DMS79 treated with DMSO at 0.1 percent for 48 hours (cell line): ENCODE measurements around the gene CALML4.
"Not testable (repeated sequence)": the region's sequence is repeated elsewhere in the genome, so short reads cannot be mapped to it uniquely, and the experiment has no call there.

Source experiments
- DNase-seq: peaks from one replicate; lab custom pipeline; 2025; lab: John Stamatoyannopoulos, UW

The CALML4 gene

DNA sequence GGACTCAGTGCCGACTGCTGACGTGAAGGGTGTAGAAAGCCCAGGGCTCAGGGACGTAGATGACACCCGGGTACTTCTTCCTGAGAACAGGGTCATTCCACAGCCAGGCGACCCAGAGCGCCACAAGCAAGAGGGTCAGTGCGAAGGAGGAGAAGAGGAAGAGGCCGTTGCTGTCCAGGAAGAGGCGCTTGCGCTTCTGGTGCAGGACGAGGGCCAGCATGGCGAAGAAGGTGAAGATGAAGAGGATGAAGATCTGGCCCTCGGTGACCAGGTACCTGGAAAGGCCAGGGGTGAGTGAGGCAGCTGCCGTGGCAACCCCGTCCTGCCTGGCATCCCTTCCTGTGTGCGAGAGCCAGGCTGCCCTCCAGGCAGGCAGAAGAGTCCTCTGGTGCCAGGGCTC lies 3.0 kb upstream of the CALML4 start:
- no peak for DNase-seq

DNA sequence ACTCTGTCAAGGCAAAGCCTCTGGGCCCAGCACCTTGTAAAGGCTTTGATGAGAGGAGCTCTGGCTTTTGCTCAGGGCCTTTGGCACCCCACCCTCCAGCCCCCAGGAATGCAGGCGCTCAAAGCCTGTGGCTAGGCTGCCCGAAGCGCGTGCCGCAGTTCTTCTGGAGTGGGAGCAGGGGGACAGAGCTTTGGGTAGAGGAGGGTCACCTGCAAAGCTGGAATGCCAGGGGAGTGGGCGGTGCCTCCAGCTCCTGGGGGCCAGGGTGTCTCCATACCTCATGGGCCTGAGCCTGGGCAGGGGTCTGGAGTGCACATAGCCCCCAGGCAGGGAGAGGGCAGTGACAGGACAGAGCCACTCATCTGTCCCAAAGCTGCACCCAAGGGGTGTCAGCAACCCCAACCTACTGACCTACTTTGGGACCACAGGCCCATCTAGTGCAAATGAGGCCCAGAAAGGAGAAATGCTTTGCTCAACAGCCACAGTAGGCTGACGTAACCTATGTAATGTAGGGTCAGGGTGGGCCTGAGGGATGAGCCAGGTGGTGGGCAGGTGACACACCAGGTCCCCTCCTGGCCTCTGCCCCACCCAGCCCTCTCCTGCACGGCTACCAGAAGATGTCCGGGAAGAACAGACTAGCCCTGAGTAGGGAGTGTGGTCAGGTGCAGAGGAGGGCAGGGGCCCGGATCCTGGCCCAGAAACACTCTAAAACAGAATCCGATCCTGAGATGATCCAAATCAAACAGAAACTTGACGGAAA lies 2.2 kb upstream of the CALML4 start:
- DNase-seq = no peak

DNA sequence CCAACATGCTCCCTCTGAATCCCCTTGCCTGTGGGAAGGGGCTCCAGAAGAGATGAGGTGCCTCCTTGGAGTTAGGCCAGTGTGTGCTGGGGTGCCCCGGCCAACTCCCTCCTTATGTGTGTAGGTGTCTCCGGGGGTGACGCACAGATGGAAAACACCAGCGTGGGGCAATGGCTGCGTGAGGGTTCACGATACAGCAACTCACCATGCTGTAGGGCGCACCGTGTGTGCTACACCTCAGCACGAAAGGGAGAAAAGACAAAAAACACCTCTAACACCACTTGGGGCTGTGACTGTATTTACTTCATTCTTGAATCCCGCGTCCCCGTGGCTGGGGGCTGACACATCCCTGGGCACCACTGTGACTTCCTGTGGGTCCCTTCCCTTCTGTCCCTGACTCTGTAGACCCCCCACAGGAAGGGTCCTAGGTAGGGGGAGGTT lies 1.6 kb upstream of the CALML4 start:
- DNase-seq = no peak

DNA sequence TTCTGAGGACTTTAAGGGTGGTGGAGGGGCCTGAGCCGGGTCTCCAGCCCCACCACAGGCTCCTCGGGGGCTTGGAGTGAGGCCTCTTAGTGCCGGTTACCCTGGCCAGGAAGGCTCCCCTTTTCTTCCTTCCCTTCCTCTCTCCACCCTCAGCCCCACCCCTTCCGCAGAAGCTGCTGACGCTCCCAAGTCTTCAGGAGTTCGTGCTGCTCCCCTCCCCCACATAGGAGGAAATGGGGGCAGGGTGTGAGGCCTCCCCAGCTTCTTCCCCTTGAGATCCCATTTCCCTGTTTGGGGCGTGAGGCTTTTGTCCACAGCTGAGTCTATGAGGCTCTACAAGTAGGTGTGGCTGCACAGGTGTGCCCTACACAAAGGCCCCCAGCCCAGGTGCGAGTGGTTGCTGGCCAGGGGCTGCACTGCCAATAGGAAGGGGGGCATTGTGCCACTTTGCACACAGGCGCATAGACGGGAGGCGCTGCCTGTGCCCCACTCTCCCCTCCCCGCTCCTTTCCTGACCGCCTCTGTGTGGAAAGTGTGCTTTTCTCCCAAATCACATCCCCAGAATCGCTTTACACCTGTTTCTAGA lies 915 bp upstream of the CALML4 start:
- DNase-seq = no peak

DNA sequence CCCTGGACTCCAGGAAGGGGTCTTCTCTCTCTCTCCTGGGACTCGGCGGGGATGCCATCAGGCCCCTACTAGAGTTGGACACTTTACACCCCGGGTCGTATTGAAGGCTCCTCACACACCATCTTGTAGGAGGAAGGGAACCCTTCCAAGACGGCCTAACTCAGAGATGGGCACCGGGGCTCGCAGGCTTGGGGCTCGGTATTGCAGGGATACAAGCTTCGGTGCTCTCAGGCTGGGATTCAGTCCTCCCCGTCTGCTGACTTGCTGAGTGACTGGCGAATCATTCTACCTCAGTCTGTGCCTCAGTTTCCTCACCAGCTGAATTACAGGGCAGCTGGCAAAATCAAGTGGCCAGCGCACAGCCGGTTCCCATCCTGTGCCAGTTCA lies 419 bp upstream of the CALML4 start:
- no peak for DNase-seq

DNA sequence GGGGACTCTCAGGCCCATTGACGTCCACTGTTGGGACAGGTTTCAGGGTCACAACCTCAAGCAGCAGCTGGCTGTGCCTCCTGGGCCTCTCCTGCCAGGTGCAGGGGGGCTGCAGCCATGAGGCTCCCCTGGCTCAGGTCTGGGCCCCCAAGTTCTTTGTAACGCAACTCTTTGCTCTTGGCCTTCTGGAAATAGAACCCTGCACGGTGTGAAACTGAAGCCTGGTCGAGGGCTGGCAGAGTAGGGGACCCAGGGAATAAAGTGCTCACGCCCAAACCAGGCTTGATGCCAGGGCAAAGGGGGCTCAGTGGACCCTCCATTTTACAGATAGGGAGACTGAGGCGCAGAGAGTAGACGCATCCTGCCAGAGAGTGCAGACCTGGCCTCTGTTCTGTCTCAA lies 771 bp downstream of the CALML4 start:
- DNase-seq = no peak

DNA sequence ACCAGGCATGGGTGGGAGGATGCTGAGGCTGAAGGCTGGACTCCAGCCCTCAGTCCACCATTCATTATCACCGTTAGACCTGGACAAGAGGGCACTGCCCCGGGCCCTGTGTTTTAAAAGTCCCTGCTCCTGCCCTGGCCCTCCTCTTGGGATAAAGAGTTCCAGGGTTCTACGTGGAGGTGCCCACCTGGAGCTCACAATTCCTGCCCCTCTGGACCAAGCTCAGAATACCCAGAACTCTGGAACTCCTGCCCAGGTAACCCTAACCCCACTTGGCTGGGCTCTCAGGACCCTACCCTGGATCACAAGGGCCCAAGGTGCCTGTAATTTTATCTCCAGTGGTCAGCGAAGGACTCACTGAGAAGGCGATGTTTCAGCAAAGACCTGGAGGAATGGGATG lies 1.2 kb downstream of the CALML4 start:
- DNase-seq = no peak

DNA sequence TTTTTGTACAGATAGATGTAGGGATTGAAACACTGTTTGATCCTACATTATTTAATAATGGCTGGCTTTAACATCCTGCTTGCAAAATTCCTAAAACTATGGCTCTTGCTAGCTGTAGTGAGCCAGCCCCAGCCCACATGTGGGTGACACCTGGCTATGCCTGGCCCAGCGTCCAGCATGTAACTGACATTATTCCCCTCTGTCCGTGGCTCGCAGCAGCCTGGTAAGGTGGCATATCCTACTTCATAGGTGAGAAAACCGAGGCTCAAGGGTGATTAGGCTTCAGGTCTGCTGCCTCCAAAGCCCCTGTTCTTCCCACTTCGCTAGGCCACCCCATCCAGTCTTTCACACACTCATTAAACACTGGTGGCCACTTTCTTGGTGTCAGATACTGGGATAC lies 1.6 kb downstream of the CALML4 start:
- no peak for DNase-seq

DNA sequence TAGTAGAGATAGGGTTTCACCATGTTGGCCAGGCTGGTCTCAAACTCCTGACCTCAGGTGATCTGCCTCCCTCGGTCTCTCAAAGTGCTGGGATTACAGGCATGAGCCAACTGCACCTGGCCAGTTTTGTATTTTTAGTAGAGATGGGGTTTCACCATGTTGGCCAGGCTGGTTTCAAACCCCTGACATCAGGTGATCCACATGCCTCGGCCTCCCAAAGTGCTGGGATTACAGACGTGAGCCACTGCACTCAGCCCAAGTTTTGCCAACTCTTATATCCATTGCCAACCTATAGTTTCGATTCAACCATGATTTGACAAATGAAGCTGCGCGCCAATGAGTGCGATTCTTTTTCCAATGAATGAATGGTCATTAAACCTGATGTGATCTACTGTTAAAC lies 2.1 kb downstream of the CALML4 start:
- DNase-seq = not testable (repeated sequence)

DNA sequence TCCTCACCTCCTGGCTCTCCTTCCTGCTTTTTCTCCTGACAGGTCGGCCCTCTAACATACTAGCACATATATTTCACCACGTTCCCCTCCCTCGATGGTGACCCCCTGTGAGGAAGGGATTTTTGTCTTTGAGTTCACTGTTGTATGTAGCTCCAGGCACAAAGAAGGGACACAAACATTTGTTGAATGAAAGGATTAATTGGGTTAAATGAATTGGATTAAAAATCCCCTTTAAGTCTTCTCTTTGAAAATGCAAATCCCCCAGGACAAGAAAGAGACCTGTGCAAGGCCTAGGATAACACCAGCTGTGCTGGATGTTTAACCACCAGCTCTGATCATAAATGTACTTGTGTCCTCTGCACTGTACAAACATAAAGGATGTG lies 3.3 kb downstream of the CALML4 start:
- DNase-seq = no peak

DNA sequence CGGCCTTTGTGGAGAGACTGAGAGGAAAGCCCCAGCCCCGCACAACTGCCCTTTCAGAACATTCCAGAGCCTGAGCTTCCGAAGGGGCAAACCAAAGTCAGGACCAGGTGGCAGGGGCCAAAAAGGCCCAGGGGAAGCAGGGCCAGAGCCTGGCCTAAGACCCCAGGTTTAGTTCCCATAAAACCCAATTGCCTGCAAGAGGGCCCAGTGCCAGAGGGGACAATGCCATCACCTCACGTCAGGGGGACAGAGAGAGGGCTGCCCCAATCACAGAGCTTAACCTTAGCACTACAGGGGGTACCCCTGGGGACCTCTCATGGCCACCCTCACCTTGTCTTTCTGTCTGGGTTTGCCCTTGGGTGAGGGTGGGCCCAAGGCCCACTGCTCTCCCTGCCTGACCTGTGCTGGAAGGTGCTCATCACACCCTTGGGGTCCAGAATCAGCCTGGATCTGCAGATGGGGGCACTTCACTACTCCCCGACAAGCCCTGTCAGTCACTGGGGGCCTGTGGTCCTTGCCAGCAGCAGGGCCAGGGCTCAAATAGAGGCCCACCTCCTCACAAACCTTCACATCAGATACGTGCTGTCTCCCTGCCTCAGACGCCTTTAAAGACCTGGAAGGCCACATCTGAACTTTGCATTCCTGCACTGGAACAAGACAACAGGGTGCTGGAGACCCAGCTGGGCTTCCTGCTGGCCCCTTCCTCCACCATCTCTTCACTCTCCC lies 3.8 kb downstream of the CALML4 start:
- DNase-seq = no peak

DNA sequence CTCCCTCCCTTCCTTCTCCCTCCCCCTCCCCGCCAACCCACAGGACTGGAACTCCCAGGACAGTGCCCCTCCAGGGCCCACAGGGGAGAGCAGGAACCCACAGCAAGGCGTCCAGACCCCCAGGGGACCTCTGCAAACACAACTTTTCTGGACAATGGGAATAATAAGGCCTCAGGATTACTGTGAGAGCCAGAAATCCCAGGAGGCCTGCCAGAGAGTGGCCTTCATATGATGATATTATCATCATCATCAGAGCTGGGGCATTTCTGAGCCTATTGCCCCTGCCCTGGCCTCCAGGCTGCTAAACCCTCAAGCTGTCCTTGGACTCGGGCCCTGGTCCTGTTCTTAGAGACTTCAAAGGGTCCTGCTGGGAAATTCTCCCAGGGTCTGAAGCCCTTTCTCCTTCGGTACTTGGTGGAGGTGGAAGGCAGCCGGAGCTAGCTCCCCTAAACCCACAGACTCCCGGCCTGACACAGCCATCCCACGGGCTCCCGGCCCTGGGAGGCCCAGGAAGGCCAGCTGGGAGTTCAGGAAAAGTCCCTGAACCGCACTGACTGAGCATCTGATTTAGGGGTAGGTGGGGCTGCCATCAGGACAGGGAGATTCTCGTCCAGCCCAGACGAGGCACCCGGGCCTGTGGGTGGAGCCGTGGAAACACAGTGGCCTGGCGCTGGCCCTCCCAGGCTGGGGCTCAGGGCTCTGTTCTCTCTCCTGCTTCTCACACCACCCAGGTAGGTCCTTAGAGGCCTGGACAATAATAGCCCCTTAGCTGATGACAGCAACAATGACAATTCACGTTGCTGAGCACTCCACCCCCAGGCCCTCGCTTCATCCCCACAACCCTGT lies 4.9 kb downstream of the CALML4 start:
- DNase-seq = no peak

DNA sequence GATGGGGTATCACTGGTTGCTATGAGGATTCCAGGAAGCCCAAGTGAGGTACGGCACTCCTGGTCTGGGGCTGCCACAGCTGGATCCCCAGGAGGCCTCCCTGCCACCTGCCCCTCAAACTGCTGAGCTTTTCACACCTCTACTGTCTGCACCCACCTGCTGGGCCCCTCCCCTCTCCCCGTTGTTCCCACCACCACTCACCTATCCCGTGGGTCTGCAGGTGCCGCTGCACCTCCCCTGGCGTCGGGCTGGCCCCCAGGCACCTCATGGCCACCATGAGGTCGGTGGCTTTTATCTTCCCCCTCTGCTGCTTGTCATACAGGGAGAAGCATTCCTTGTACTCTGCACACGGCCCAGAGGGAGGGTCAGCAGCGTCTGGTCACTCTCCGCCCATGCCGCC lies 5.8 kb downstream of the CALML4 start:
- DNase-seq = no peak

DNA sequence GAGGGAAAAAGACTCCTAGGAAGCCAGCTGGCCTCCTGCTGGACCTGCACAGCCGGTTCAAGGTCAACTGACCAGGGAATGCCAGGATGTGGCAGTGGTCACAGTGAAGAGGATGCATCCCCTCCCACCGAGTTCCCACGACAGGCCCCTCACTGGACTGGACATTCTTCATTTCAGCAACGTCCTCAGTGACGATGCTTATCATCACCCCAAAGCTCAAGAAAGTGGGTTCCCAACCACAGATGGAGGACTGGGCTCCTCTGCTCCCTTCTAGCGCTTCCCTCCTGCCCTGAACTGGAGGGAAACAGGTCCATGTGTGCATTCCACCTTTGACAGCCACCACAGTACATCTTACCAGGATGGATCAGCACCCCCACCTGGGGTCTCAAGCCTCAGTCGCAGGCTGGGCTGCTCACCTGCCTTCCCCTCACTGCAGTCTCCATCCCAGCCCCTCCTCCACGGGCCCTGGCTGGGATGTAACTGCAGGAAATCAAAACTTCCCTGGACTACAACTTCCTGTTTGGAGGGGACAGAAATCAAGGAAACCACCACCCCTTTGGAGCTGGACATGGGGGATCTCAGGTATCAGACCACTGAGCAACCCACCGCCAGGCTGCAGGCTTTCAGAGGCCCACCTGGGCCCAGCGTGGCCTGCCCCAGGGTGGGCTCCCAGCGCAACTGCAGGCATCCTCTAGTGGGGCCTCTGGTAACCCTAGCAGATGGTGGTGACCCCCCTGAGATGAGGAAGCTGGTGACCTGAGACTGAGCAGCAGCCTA lies 7.3 kb downstream of the CALML4 start:
- DNase-seq = no peak

DNA sequence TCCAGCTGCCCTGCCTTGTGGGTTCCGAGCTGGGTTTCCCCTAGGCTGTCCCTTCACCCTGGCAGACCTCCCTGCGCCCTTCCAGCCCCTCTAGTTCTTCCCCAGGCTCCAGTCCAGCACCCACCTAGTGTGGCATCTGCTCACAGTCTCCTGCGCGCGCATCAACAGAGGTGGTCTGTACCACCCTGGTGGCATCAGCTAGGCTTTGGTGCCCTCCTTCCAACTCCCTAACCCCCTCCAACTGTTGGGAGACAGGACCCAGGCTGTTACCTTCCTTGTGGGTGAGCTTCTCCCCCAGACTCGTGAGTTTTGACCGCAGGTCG lies 8.0 kb downstream of the CALML4 start:
- DNase-seq = no peak

DNA sequence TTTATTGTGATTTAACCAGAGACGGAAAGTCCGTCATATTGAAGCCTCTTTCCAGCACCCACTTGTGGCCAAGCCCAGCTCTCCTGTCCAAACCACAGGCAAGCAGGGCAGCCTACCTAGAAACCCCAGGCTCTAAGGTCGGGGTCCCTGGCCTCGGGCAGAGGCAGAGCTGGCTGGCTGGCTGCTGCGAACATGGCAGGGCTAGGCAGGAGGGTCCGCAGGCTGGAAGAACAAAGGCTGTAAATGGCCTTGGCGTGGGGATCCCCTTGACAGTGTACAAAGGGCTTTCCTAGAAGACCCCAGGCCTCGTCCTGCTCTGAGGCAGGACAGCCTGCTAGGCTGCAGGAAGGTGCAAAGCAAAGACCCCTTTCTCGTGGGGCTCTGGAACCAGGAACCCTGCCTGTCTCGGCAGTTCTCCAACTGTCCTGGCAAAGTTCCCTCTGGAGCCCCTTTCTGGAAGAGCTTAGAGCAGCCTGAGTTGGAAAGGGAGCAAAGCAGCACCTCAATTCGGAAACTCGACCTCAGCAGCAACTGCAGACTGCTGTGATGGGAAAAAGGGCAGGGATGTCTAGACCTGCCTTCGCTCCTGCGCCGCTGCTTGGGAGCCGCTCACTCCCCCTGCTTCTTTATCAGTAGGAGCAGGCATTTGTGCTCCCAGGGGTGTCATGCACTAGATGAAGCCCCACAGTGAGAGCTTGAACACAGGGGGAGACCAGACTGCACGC lies 8.5 kb downstream of the CALML4 start:
- DNase-seq = no peak

DNA sequence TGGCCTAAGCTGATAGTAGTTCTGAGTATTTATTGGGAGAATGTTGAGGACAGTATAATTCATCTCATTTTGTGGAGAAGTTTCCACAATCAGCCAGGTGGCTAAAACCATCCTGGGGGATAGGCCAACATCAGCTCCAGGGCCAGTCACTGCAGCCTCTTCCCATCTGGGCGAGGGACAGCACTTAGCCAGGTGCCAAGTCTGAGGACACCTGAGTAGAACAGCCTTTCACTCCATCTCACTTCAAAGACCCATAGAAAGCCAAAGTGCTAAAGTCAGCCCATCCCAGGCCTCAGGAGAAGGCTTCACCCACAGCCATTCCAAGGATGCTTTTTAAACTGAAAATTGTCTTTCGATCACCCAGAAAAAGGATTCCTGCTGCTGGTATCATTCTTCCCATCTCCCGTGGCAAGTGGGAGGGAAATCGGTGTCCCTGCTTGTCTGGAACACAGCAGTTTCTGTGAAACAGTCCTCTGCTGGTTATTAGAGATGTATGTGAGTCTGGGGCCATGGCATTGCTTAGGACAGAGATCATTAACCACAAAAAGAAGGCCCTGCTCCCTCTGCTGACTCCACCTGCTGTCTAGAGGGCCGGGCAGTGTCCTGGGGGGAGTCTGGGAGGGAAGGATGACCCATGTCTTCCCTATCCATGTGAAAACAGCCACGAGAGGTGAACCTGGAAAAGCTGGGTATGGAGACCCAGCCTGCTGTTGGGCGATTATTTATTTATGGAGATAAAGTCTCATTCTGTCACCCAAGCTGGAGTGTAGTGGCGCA lies 9.6 kb downstream of the CALML4 start:
- DNase-seq = no peak

DNA sequence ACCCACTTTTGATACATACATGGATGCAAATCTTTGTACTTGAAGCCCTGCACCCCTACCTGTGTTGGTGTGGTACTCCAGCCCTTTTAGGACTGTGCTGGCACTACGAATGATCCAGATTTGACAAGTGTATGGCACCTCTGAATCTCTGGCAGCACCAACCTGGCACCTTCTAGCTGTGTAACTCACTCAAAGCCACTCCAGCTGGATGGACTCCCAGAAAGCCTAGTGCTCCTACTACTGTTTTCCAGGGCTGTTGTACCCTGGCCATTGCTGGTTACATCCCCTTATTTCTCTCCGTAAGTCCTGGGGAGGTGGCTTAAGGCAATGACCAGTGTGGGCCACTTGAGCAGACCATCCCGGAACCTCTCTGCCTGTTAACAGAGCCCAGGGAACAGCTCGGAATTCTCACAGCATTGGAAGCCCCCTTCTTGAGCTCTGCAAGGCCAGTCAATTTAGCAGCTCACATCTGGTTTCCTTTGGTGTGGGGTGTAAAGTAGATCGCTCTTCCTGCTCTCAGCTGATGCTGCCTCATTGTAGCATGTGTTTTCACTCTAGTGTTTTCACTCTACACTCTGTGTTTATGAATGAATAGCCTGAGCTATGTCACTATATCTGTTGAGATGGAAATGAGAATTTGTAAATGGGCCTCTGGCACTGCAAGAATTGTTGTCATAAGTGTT lies 12.2 kb downstream of the CALML4 start:
- no peak for DNase-seq

DNA sequence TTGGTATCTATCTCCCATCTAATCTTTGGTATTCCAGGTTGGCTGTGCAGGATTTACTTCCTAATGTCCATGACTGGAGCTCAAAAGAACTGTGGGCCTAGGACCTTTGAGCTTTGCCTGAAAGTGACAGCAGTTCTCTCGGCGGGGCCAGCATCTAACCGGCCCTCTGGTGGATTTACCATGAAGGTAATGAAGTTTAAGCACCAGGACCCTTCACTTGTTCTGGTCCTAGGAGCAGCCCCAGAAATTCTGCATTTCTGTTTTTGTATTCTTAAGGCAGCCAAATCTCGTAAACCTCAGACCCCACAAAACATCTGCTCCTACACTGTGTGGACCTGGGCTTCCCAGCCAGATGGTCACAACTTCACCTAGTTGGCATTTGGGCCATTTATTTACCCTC lies 13.0 kb downstream of the CALML4 start:
- no peak for DNase-seq

DNA sequence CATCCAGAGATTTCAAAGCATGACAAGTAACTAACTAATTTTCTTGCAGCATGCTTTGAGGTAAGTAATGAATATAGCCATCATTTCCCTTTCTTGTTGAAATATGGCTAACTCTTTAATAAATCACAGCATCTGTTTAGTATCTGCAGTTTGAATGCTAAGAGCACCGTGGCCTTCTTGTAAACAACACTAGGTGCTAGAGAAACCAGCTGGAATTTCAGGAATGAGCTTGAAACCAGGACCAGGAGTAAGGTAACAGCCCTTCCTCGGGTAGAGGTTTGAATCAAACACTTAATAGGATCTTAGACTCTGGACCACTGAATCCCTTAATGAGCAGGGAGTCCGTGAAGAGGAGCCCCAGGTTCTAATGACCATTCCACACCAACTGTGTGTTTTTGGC lies 13.6 kb downstream of the CALML4 start:
- no peak for DNase-seq
